K562 (cell line): Measurements from ENCODE around the gene AKT1.

Experiments used
- BMI1 ChIP-seq: fragments of 150-350 bp; IDR thresholded peaks from 2 replicates; pipeline ENCODE4 v1.6.1; 2014; ENCODE audit warnings: low read length
- EP300 ChIP-seq: IDR thresholded peaks from 2 replicates; pipeline ENCODE4 v1.6.1; 2012; ENCODE audit warnings: low read length, improper control_type of control experiment
- FOXJ3 ChIP-seq: sonication (generic); formaldehyde crosslinking; IDR thresholded peaks from 2 replicates; pipeline ENCODE4 v1.4.0; 2020; ENCODE audit warnings: mild to moderate bottlenecking, missing genetic modification reagents
- HDAC1 ChIP-seq, 2 experiments: fragments of 450-650 bp; IDR thresholded peaks; 2 replicates each; pipeline ENCODE4 v1.6.1; 2016 to 2017; ENCODE audit warnings: inconsistent platforms in 1 of 2, mild to moderate bottlenecking in 1 of 2, moderate library complexity in 1 of 2
- KLF10 ChIP-seq: fragments of 250-450 bp; sonication (Bioruptor Pico); IDR thresholded peaks from 2 replicates; pipeline ENCODE4 v1.6.1; 2021; ENCODE audit warnings: matching md5 sums
- POLR2A ChIP-seq: fragments of 450-650 bp; conservative IDR thresholded peaks from 2 replicates; pipeline ENCODE4 v1.6.1; 2016
- RFX5 ChIP-seq: IDR thresholded peaks from 2 replicates; pipeline ENCODE4 v1.6.1; 2011; ENCODE audit warnings: low read depth, mild to moderate bottlenecking, improper control_type of control experiment, low read length
- THRA ChIP-seq: fragments of 450-650 bp; IDR thresholded peaks from 2 replicates; pipeline ENCODE4 v1.6.1; 2017; ENCODE audit warnings: mild to moderate bottlenecking, moderate library complexity

GRCh38 chr14:104803912-104804410, 8.4 kb upstream of the AKT1 start:
- no peak for TF ChIP-seq EP300
- TF ChIP-seq KLF10: no peak
- TF ChIP-seq RFX5: no peak
- no peak for TF ChIP-seq FOXJ3 (CRISPR knock-in tag)
- no peak for TF ChIP-seq BMI1
- TF ChIP-seq THRA: no peak
- no peak for TF ChIP-seq HDAC1 (IDR thresholded peaks at IDR 0.05)
- TF ChIP-seq POLR2A: no peak
